Measurements from ENCODE around the gene EDARADD.

- TF ChIP-seq KDM1A (IDR thresholded peaks at IDR 0.05; ENCODE audit: borderline replicate concordance, low read length) (no peak), POLR2A (IDR thresholded peaks at IDR 0.05; ENCODE audit: control extremely low read depth in 1 of 2, low read depth in 2 of 2, low read length in 2 of 2) (no peak), CEBPB (IDR thresholded peaks at IDR 0.05; ENCODE audit: low read depth, low read length) (no peak), NANOG (IDR thresholded peaks at IDR 0.05; ENCODE audit: insufficient read depth, low read depth, low read length, poor library complexity, severe bottlenecking) (no peak), EZH2 (IDR thresholded peaks at IDR 0.05; ENCODE audit: low read depth, low read length, severe bottlenecking) (no peak), CTCF (IDR thresholded peaks at IDR 0.05; ENCODE audit: control extremely low read depth in 1 of 3, insufficient read depth in 1 of 3, low read depth in 1 of 3, low read length in 3 of 3) (no peak), EGR1 (IDR thresholded peaks at IDR 0.05; ENCODE audit: borderline replicate concordance, low read depth, low read length) (no peak), SUZ12 (IDR thresholded peaks at IDR 0.05; ENCODE audit: low read length) (no peak), TBP (IDR thresholded peaks at IDR 0.05; ENCODE audit: low read depth, low read length) (no peak), CBX8 (IDR thresholded peaks at IDR 0.05; ENCODE audit: borderline replicate concordance, low read depth, low read length) (no peak), MAX (IDR thresholded peaks at IDR 0.05) (no peak), BACH1 (IDR thresholded peaks at IDR 0.05; ENCODE audit: low read length) (no peak), SP1 (IDR thresholded peaks at IDR 0.05; ENCODE audit: low read depth, low read length) (no peak)
Observed at GRCh38 chr1:236363237-236363636, 30.8 kb upstream of the EDARADD start.
